Measurements from ENCODE around the gene AGAP5. TPM values are rescaled to one million over a fixed set of nuclear protein-coding genes. Genes with fewer than 3 reads are reported as not detected.
A peak's percentile ranks its signal among the peaks of the same experiment; 100 is the strongest.

AGAP5 gene
- total and polyA plus RNA-seq, 3 donors from 2014 or later, result 19.8 to 25.5 (median 20.3) TPM

GRCh38 chr10:73625884-73626752, 71.8 kb downstream of the AGAP5 start:
- Histone ChIP-seq H3K27me3 (no peaks in the 10 kb centered on the region), H3K27ac (peak overlapping the region; percentile 77 to 90), H3K9me3 (no peaks in the 10 kb centered on the region), H3K4me1 (no peaks in the 10 kb centered on the region), H3K36me3 (ENCODE audit: low read depth, missing control alignments) (no peaks in the 10 kb centered on the region), H3K4me3 (peak overlapping the region; percentile 80 to 87)
- 1 to 2% methylated on average over 20 to 42 of the region's 42 CpGs for WGBS, 2 donors
- peak; percentile 99 for DNase-seq
- intact Hi-C loops (cut with DNase I; ENCODE audit: low total_unique reads), result no loop called here
- TF ChIP-seq CTCF (IDR thresholded peaks at IDR 0.05), result no peak
- TF ChIP-seq POLR2A (IDR thresholded peaks at IDR 0.05), result peak; percentile 32

GRCh38 chr10:73625004-73625883, 72.7 kb downstream of the AGAP5 start:
- H3K36me3 ChIP-seq (ENCODE audit: low read depth, missing control alignments), result no peaks in the 10 kb centered on the region
- no peaks in the 10 kb centered on the region for H3K4me1 ChIP-seq
- WGBS, 2 donors, result 0% methylated on average over 45 to 46 of the region's 46 CpGs
- H3K27me3 ChIP-seq, result no peaks in the 10 kb centered on the region
- TF ChIP-seq POLR2A (IDR thresholded peaks at IDR 0.05), result no peak
- TF ChIP-seq CTCF (IDR thresholded peaks at IDR 0.05), result no peak
- DNase-seq, result peak; percentile 45
- intact Hi-C loops (cut with DNase I; ENCODE audit: low total_unique reads), result no loop called here
- H3K4me3 ChIP-seq, result peak overlapping the region; percentile 80 to 87
- H3K27ac ChIP-seq, result peak overlapping the region; percentile 77 to 90
- no peaks in the 10 kb centered on the region for H3K9me3 ChIP-seq

Small RNA genes within 50 kb of the gene (small RNA-seq; reads per million reads assigned to genes)
- 0 reads per million in 2 donors for gene AC022400.4
- 0 reads per million in 2 donors for gene RNA5SP320

Other genes with a start within 250 kb of the AGAP5 start
- 10 to 100 TPM; 51.0 to 52.9 TPM for gene PPP3CB, start 202.1 kb downstream of the AGAP5 start, total RNA-seq
- 56.8 TPM for gene PPP3CB, start 202.1 kb downstream of the AGAP5 start, polyA plus RNA-seq (ENCODE audit: insufficient read depth, low read depth, low replicate concordance)
- gene USP54, start 106.8 kb downstream of the AGAP5 start, total RNA-seq, result 10 to 100 TPM; 61.3 to 77.9 TPM
- gene USP54, start 106.8 kb downstream of the AGAP5 start, polyA plus RNA-seq (ENCODE audit: insufficient read depth, low read depth, low replicate concordance), result 40.7 TPM
- gene MYOZ1, start 56.6 kb downstream of the AGAP5 start, total RNA-seq, result 1 to 10 TPM; 2.4 to 3.2 TPM
- gene MYOZ1, start 56.6 kb downstream of the AGAP5 start, polyA plus RNA-seq (ENCODE audit: insufficient read depth, low read depth, low replicate concordance), result 10.5 TPM
- under 1 TPM; 0.31 TPM for gene SYNPO2L, start 42.1 kb downstream of the AGAP5 start, total RNA-seq
- 2.3 TPM for gene SYNPO2L, start 42.1 kb downstream of the AGAP5 start, polyA plus RNA-seq (ENCODE audit: insufficient read depth, low read depth, low replicate concordance)
- 10 to 100 TPM; 77.8 to 82.0 TPM for gene SEC24C, start 46.3 kb upstream of the AGAP5 start, total RNA-seq
- gene SEC24C, start 46.3 kb upstream of the AGAP5 start, polyA plus RNA-seq (ENCODE audit: insufficient read depth, low read depth, low replicate concordance), result 92.4 TPM
- gene CHCHD1, start 83.9 kb upstream of the AGAP5 start, total RNA-seq, result 10 to 100 TPM; 27.9 to 31.3 TPM
- gene CHCHD1, start 83.9 kb upstream of the AGAP5 start, polyA plus RNA-seq (ENCODE audit: insufficient read depth, low read depth, low replicate concordance), result 37.4 TPM
- gene ZSWIM8, start 87.5 kb upstream of the AGAP5 start, total RNA-seq, result 100 to 1,000 TPM; 192 to 289 TPM
- gene ZSWIM8, start 87.5 kb upstream of the AGAP5 start, polyA plus RNA-seq (ENCODE audit: insufficient read depth, low read depth, low replicate concordance), result 204 TPM
- gene NDST2, start 113.5 kb upstream of the AGAP5 start, total RNA-seq, result 10 to 100 TPM; 46.7 to 60.9 TPM
- gene NDST2, start 113.5 kb upstream of the AGAP5 start, polyA plus RNA-seq (ENCODE audit: insufficient read depth, low read depth, low replicate concordance), result 37.2 TPM
- gene CAMK2G, start 176.4 kb upstream of the AGAP5 start, total RNA-seq, result 10 to 100 TPM; 25.4 to 29.7 TPM
- 16.5 TPM for gene CAMK2G, start 176.4 kb upstream of the AGAP5 start, polyA plus RNA-seq (ENCODE audit: insufficient read depth, low read depth, low replicate concordance)
- 1 to 10 TPM in 1 of 2 donors, under 1 TPM in 1; 0.87 to 1.7 TPM for gene PLAU, start 213.0 kb upstream of the AGAP5 start, total RNA-seq
- gene PLAU, start 213.0 kb upstream of the AGAP5 start, polyA plus RNA-seq (ENCODE audit: insufficient read depth, low read depth, low replicate concordance), result 13.6 TPM

Measured in testis (tissue), 3 donors.